Islet precursor cell (in vitro differentiated cells): ENCODE data around the gene ABR.
"Not testable (repeated sequence)": the region's sequence is repeated elsewhere in the genome, so short reads cannot be mapped to it uniquely, and the experiment has no call there.

Experiments
- DNase-seq: peaks from one replicate; pipeline ENCODE4 v3.0.0-alpha.2; 2018

ABR gene

DNA sequence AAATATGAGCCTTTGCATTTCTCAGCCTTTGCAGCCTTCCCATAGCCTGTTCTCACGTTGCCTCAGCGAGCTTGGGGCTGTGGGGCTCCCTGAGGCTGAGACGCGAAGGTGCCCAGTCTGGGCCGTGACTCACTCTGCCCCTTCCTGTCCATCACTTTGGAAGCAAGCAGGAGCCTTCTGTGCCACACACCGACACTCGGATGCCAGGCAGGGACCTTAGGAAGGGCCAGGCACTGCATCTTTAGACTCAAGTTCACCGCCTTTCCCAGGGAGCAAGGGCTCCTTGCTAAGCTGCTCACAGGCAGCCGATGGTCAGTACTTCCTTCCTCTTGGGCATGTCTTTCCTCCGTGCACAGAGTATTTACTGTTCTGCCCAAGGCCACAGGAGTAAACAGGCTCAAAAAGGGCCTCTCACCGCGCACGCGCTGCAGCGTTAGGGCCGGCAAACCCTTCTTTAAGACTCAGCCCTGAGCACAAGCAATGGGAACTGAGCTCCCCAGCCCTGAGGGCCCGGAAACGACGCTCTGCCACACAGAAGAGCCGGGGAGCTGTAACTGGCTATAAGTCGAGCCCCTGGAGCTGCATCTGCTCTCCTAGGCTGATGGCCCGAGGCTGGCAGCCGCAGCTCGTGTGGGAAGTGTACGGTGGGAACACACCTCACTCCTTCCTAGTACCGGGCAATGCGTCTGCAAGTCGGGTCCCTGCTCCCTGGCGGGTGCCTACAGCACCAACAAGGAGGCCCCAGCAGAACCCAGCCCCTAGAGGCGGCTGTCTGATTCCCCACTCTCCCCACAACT, 175.6 kb downstream of the ABR start:
- DNase-seq, result no peak

DNA sequence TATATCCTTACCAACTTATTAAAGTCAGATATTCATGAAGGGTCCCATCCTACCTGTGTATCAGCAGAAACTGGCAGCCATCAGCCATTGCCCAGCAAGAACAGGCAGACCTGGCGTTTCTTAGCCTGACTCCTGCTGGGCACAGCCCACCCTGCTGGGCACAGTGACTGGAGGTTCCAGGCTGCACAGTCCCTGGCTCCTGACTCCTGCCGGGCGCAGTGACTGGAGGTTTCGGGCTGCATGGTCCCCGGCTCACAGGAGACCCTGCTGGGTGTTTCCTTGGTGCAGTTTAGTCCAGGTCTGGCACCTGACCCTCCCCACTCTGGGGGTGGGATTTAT, 176.2 kb downstream of the ABR start:
- DNase-seq, result no peak

DNA sequence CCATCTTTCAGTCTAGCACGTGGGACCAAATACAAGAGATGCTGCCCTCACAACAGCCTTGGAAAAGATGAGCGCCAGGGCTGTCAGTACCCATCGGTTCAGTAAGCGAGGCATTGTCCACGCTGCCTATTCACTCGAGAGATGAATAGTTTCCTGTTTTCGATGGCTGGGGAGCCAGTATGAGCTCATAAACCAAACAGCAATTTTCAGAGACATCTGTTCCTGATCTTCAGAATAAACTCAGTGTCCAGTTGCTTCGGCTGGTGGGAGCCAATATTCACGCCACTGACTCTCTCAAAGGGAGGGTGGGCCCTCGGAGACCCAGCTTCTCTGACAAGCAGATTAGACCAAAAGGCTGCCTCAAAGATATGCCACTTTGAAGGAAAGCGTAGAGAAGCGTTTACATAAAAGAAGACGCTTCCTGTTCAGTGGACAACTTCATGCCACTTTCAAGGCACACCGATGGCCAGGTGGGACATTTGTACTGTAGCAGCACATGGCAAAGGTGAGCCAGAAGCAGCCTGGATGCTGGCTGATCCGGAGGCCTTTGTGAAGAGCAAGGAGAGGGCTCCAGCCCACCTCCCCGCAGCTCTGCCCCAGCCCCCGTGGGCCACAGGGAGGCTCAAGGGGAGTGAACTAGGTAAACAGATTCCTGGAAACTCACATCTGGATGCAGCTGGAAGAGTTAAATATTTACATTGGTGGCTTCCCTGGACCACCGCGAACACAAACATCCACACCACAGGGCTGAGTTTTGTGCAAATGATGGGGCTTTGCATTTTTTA, 176.8 kb downstream of the ABR start:
- no peak for DNase-seq

DNA sequence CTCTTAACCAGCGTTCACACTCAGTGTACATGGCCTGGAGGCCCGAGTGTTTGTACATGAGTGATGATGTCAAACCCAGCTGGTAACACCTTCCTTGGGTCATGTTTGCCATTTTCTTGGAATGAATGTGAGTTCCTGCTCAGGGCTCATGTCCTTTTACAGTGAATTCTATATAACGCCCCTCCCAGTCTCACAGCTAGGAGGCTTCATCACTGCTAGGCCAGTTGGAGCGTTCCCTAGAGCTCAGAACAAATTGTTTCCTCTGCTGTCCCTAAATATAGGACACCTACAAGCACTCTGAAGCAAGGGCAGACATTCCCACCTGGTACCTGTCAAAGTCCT, 177.4 kb downstream of the ABR start:
- no peak for DNase-seq

DNA sequence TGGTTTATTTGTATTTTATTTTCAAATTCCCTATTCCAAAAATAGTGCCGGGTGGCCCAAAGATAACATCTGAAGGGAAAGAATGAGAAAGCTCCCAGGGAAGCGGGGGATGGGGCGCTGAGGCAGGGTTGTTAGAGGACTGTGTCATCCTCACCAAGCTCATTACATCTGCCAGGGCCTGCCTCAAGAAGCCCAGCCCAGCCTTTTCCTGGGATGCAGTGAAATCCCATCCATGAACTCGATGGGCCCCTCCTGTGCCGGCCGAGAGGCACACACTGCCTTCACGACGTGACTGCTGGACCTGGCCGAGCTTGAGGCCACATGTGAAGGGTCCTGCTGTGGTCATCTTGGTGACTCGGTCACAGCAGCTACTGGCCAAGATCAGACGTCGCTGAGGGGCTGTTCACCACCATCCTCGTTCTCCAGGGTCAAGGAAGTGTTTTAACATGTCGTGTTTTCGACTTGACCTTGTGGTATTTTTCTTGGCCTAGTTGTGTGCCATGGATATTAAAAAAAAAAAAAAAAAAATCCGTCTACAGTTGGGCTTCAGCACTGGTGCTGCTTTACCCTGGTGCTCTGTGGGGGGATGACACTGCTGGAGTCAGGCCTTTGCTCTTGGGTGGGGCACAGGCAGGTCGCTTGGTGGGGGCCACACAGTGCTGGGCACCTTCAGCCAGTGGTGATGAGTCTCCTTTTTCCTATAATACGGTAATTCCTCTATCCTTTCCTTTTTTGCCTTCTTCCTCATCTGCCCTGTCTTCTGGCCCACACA, 178.0 kb downstream of the ABR start:
- peak; percentile 81 for DNase-seq

DNA sequence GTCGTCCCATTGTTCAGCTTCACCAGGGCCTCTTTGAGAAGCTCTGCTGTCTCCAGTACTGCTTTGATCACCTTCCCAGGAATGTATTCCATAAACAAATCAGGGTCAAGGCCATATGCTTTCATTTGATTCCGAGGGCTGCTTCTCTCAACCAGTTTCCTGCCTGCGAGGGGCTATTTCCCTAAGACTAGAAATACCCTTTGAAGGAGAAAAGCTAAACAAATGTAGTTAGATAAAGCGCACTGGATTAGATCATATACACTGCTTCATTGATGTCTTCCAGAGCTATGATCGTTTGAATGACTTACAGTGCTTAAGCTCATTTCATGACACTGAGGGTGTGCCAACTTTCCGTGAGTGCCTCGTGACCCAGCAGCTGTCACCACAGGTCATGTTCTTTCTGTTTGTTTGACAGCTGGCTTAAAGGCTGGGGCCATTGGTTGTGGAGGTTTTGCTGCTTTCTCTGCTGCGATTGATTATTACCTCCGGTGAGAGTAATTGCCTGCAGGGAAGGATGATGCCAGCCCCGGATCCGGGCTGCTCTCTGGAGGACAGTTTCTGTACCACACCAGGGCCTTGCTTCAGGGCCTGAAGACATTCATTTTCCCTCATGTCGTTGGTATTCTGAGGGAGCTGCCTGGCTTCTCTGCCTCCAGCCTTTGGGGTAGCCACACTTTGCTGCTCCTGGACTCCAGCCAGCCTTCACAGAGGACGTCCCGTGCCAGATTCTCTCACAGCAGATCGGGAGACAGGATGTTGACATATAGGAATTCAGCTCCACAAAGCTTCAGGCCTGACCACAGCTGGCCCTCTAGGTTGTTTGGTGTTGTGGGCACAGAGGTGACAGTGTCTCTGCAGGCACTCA, 179.0 kb downstream of the ABR start:
- DNase-seq, result peak; percentile 78

DNA sequence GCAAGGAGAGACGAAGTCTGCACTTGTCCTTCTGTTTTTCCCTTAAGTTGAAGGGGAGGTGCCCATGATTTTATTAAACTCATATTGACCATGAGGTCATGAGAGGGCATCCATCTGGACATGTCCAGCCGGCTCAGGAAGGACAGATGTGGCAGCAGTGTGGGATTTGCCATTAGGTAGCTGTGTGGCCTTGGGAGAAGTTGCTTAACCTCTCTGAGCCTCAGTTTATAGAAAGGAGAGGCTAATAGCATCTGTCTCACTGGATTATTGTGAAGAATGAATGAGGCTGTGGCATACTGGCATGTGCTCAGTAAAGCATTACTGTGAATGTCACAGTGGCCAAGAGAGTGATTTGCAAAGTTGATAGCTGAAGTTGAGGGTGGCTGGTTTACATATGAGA, 181.7 kb downstream of the ABR start:
- no peak for DNase-seq

DNA sequence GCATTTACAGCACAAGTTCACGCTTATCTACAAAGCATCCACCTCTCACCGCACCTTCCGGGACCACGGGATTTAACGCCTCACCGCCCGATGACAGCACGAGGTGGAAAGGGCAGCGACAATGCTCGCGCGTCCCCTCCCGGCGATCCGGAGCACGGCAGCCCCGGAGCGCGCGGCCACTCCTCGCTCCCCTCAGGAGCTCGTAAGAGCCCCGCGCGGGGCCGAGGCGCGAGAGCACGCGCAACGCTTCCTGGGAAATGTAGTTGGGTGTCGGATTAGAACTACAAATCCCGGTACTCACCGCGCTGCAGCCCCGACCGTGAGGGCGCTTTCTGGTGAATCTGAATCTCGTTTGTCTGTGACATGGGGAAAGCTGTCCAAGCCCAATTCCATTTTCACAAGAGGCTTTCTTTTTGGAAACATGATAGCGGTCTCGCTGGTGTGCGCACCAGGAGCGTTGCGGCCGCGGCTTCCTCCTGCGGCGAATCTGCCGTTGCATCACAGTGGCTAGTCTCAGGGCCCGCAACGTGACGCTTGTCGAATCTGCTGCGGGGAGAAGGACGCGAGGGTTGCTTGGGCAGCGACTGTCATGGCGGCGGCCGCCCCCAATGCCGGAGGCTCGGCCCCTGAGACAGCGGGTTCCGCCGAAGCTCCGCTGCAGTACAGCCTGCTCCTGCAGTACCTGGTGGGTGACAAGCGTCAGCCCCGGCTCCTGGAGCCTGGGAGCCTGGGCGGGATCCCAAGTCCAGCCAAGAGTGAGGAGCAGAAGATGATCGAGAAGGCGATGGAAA, 183.0 kb downstream of the ABR start, which contains the start of gene TIMM22:
TSS of gene TIMM22 (plus strand) at position 576 of the 791 bp plus-strand sequence. CDS start at position 590, 14 bp downstream.
- DNase-seq, result peak; percentile 99

DNA sequence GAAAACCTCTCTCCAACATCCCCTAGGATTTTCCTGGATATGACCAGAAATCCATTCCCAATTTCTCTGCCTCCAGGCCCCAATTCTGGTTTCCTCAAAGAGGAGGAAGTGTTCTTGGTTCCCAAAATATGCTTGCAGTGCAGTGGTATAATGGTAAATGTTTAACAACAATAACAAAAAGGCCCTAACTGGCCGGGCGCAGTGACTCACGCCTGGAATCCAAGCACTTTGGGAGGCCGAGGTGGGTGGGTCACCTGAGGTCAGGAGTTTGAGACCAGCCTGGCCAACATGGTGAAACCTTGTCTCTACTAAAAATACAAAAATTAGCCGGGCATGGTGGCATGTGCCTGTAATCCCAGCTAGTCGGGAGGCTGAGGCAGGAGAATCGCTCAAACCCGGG, 184.5 kb downstream of the ABR start:
- not testable (repeated sequence) for DNase-seq

DNA sequence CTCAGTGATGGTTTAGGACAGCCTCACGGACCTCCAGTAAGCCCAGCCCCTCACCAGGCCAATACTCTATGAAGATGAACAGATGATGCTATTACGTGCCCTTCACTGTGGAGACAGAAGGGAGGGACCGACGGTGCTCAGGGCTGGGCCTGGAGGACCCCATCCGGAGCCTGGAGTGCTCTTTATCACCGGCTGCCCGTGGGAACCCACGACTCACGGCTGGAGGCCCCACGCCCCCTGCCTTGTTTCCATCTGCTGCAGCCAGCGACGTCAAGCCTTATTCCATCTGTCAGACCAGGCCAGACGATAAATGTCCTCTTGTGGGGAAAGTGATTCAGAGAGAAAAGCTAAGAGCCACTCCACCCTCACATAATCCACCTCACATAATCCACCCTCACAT, 186.8 kb downstream of the ABR start:
- peak; percentile 48 for DNase-seq

DNA sequence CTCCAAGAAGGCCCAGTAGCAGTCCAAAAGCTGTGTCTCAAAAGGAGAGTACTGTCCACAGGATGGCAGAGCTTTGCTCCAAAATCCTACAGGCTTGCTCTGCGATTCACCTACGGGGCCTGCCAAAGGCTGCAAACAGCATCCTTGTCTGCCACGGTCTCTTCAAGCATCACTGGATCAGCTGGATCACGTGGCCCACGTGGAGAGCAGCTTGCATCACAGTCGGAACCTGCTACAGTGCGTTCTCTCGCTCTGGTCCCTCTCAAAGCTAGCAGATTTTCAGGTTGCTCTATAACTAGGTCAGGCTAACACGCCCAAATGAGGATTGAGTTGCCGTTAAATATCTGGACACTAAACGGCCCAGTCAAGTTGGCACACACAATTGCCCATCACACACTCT, 191.2 kb downstream of the ABR start:
- no peak for DNase-seq

DNA sequence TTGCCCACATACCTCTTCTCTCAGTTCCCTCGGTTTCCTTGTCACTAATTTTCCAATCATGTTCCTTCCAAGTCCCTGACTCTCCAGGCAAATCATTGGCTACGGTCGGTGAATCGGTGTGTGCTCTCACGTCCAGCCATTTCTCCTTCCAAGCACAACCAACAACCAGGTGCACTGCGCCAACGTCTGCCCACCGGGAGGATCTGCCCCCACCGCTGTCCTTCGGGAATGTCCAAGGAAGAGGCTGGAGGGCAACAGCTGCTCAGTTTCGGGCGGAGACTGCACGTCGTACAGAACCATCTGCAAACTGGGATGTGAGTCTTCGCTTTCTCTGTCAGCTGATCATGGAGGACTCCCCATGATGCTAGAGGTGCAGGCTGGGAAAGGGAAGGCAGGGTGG, 191.8 kb downstream of the ABR start:
- DNase-seq, result no peak

DNA sequence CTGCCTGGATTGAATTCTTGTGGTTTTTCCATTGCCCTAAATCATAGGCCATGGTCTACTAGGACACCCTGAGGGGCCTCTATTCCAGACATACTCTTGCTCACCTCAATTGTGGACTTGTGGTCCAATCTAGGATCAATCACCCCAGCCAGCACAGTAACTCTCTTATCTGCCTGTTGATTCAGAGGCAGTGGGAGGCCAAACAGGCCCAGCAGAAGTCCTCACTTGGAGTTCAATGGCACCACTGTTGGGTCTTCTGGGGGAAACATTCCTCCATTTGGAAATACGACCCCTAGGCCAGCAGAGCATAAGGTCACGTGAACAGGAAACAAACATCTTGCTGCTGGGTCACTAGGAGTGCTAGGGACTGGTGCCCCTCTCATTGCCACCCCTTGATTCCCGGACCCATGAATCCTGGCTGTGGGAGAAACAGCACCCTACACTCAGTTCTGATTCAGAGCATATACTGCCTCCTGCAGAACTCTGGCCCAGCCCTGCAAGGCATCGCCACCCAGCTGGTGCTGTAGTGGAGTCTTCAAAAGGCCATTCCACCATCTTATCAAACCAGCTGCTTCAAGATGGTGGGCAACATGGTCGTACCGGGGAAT, 193.4 kb downstream of the ABR start:
- DNase-seq, result peak; percentile 89

DNA sequence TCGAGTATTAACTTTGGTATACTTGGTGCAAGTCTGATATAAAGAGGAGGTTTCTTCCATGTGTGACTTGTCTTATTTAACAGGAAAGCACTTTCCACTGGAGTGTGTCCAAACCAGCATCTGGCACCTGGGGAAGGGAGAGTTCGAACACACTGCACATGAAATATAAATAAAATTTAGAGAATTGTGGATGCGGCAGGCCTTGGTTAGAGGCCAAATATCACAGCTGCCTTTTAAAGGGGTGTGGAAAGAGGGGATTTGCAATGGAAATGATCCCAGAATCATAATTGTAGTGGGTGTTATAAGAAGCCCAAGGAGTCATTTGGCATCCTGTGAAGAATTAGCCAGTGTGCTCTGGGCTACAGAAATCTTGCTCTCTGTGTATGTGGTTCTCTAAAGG, 195.9 kb downstream of the ABR start:
- no peak for DNase-seq

DNA sequence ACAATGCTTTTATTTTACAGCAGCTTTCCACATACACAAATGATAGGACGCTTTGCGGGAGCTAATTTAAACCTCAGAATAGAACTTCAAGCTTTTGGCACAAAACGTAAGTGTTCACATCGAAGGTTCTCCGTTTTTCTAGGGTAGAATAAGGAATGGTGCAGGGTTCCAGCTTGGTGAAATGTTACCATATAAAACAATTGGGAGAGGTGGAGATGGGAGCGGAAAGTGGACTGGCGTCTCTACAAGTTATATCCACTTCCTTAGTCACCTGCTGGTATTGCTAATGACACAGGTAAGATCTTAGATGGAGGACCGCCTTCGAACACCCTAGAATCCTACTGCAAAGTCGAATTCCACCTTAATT, 198.5 kb downstream of the ABR start:
- DNase-seq, result no peak

DNA sequence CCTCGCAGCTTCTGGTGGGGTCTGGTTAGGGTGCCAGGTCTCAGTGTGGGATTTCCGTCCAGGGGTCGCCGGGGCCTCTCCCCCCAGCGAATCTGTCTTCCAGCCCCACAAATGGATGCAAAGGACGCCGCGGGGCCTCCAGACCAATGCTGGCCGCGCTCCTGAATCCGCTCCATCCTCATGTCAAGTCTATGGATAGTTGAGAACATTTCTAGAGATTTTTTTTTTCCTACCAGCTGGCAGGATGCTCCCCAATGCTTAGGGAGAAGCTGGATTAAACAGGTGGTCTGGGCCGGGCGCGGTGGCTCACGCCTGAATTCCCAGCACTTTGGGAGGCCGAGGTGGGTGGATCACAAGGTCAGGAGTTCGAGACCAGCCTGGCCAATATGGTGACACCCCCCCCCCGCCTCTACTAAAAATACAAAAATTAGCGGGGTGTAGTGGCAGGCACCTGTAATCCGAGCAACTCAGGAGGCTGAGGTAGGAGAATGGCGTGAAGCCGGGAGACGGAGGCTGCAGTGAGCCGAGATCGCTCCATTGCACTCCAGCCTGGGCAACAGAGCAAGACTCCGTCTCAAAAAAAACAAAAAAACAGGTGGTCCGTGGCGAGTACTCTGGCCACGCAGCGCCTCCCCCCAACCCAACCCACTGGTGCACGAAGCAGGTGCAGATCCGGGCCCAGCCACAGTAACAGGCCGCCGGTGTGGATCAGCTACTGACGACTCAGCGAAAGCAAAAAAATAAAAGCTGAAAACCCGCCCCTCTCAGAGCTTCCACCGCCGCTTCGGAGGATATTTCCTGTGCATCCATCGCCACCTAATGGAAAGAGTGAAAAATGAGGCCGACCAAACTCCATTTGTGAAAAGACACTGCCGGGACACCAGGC, 199.1 kb downstream of the ABR start:
- peak; percentile 93 for DNase-seq

DNA sequence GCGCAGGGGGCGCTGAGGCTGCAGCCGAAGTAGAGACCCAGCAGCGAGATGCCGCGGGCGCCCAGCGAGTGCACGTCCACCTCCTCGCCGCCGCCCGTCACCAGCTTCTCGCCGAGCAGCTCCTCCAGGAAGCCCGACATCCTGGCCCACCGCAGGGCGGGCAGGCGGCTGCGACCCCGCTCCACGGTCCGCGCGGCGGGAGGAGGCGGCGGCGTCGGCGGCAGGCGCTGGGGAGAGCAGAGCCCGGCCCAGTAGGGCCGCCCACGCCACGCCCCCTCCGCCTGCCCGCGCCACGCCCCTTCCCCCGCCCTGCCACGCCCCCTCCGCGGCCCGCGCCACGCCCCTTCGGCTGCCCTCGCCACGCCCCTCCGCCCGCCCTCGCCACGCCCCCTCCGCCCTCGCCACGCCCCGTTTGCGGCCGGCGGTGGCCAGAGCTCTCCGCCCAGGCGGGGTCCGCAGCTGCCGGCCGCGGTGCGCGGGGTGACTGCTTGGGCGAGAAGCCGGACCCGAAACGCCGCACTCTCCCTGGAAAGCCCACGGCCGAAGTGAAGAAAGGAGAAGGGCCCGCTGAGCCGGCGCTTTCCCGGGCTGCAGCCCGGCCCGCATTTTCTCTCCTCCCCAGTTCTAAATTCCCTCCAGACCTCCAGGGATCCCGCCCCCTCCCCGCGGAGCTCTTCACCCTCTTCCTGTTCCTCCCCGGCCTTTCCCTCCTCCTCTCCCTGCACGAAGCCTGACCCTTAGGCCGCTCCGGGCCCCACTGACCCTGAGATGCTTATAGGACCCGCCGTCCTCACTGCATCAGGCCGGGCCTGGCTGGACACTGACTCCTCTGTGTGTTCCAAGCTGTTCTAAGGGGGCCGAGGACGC, 200.0 kb downstream of the ABR start, which contains the start of gene NXN:
TSS of gene NXN (minus strand) at position 238 of the 867 bp plus-strand sequence.
- DNase-seq, result peak; percentile 96

DNA sequence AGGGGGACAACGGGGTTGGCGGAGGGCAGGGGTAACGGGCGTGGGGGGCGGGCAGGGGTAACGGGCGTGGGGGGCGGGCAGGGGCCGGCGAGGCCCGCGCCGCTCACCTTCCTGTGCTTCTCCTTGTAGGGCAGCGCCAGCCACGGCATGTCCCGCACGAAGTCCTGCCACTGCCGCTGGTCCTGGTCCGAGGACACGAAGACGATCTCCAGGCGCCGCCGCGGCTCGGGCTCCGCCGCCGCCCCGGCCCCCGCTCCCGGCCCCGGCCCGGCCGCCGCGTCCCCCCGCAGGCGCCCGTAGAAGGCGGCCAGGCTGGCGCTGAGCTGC, 200.6 kb downstream of the ABR start:
- no peak for DNase-seq
